GM15510 (cell line): ENCODE results near the gene TTC4.

ENCODE experiments used
- POLR2A ChIP-seq: IDR thresholded peaks from 3 replicates; pipeline ENCODE4 v1.6.1; 2011; ENCODE audit warnings: borderline replicate concordance; ENCODE audit not compliant: insufficient read length; ENCODE audit errors: extremely low read depth

Gene TTC4

DNA sequence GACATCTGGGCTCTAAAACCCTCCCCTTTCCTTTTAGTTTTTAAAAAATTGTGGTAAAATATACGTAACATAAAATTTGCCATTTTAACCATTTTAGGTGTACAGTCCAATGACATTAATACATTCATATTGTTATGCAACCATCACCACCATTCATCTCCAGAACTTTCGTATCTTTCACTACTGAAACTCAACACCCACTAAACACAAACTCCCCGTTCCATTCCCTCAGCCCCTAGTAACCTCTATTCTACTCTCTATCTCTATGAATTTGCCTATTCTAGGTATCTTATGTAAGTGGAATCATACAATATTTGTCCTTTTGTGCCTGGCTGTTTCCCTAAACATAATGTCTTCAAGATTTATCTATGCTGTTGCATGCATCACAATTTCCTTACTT, 19.4 kb upstream of the TTC4 start:
- TF ChIP-seq POLR2A: no peak

DNA sequence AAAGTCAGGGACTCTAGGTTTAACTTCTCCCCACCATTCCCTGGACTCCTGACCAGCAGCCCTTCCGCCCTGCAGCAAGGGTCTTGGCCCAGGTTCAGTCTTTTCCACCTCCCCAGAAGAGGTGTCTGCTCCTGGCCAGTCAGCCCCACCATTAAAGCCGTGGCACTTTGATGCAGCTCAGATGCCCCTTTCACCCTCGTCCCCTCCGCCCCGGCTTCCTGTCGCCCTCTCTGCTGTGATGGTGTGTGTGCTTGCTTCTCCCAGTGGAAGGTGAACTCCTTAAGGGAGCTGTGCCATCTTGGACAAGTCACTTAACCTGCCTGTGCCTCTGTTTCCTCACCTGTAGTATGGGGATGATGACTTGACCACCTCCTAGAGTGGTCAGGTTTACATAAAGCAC, 17.8 kb upstream of the TTC4 start:
- TF ChIP-seq POLR2A: no peak

DNA sequence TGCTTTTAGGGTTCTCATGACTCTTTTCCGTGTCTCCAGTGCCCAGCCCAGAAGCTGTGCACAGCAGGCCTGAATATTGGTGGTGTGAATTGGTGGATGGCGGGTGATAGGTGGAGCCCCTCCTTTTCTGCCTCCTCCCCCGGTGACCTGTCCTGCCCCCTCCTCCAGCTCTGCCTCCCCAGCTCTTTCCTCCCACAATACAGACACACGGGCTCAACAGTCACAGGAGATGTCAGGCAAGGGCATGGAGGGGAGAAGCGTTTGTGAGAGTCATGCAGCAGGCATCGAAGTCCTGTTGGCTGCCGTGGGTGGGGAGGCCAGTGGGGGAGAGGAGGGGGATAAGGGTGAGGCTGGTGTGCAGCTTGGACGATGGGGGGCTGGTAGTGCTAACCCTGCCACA, 17.3 kb upstream of the TTC4 start:
- TF ChIP-seq POLR2A: no peak

DNA sequence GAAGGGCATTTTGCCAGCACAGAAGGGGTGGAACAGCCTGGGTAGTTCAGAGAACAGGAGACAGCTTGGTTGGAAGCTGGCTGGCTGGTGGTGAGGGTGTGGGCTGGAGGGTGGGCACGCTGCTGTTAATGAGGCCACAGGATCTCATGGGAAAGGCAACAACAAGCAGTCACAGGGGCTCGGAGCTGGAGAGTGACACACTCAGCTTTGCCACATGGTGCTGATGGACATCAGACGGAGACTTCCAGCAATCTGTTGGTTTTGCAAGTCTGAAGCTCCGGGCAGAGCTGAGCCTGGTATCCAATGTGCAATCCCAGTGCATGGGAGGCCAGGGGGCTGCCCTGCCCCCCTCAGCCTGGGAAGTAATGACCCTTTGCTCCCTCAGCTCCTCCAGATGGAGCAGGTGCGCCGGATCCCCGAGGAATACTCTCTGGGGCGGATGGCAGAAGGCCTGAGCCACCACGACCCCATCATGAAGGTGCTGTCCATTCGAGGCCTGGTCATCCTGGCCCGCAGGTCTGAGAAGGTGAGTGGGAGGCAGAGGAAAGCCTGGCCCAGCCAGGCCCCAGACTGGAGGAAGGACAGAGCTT, 15.6 kb upstream of the TTC4 start:
- no peak for TF ChIP-seq POLR2A

DNA sequence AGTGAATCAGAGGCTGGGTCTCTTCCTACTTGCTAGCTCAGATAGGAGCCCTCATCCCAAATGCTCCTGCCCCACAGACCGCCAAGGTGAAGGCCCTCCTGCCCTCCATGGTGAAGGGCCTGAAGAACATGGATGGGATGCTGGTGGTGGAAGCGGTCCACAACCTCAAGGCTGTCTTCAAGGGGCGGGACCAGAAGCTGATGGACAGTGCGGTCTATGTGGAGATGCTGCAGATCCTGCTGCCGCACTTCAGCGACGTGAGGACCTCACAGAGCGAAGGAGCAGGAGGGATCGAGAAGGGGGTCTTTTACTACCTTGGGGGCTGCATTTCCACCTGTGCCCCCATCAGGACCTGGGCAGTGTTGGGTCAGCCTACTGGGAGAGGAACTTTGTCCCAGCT, 14.6 kb upstream of the TTC4 start:
- no peak for TF ChIP-seq POLR2A

DNA sequence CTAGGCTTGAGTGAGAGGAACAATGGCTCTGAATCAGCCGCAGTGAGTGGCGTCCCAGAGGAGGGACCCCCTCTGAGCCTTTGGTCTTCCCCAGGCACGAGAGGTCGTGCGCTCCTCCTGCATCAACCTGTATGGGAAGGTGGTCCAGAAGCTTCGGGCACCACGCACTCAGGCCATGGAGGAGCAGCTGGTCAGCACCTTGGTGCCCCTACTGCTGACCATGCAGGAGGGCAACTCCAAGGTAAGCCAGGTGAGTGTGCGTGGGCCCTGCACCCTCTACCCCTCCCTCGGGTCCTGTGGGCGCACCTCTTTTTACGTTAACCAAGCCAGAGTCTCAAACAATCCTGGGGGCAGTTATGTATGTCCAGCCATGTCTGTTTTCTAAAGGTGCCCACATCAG, 13.7 kb upstream of the TTC4 start:
- TF ChIP-seq POLR2A: no peak

DNA sequence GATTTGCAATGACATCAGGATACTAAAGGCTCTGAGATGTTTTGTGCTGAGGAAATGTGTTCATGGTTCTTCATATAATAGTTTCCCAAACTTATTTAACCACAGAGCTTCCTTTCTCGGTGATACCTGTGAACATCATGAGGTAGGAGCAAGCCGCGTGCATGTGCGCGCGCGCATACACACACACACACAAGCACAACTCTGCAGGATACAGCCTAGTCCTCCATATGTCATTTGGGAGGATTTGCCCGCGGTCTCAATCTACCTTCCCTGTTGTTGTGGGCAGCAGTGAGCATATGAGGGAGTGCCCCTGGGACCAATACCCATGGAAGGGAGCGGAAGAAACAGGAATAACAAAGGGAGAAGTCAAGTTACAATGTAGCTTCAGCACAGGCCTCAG, 12.2 kb upstream of the TTC4 start:
- no peak for TF ChIP-seq POLR2A

DNA sequence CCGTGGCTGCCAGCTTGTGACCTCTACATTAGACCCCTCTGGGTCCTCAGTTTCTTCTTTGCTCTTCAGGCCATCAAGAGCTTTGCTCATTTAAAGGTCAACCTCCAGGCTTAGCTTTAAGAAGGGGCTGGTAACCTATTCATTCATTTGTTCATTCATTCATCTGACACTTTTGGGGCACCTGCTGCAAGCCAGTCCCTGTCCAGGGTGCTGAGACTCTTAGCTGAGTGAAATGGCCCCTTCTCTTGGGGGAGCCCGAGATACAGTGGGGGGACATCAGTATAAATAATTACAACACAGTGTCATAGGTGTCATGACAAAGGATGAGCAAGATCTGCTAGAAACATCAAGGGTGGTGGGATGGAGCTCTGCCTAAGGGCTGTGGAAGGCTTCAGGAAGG, 10.5 kb upstream of the TTC4 start:
- no peak for TF ChIP-seq POLR2A

DNA sequence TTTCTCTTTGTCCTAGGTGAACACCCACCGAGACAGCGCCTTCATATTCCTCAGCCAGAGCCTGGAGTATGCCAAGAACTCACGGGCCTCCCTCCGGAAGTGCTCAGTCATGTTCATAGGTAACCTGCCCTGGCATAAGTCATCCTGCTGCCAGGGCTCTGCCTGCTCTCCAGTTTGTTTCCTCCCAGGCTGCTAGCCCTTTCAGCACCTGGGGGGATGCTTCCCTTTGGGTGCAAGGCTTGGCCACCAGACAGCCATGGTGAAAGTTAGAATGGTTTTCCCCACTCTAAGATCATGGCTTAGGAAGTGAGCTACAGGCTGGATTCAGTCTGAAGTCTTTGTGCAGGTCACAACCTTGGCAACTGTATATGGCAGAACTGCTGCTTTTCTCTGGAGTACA, 9.2 kb upstream of the TTC4 start:
- TF ChIP-seq POLR2A: no peak

DNA sequence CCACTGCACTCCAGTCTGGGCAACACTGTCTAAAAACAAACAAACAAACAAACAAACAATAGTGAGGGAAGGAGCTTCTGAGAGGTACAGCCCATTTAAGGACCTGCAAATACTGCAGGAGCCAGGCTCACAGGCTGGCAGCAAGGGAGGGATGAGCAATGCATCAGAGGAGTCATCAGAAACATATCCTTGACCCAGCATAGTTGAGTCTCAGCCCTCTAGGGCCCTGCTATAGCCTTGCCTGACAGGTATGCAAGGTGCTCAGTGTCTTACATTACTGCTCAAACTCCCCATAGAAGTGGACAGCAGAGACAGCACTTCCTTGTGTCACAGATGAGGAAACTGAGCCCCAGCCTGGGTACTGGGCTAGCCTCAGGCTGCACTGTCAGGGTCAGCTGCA, 7.3 kb upstream of the TTC4 start:
- TF ChIP-seq POLR2A: no peak

DNA sequence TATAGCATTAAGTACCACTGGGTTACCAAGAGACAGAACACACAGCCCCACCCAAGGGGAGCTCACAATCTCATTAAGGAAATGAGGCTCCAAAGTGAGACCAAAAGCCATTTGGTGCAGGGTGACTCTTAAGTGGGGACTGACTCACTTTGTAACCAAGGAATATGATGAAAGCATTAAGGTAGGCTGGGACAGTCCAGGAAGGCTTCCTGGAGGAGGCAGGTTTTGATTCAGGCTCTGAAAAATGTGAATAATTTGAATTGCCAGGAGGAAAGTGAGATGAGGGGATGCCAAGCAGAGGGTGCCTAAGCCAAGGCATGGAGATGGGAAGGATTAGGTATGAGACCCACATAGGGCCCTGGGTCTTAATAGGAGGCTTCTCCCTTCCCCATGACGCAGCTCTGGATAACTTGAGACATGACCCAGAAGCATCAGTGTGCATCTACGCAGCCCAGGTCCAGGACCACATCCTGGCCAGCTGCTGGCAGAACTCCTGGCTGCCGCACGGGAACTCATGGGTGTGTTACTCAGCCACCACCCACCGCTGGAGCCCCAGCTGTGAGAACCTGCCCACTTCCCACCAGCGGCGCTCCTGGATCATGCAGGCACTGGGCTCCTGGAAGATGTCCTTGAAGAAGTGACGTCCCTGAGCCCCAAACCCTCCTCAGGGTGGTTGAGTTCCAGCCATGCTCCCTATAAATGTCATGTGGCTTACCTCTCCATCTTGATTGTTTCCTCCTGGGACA, 5.9 kb upstream of the TTC4 start:
- TF ChIP-seq POLR2A: no peak

DNA sequence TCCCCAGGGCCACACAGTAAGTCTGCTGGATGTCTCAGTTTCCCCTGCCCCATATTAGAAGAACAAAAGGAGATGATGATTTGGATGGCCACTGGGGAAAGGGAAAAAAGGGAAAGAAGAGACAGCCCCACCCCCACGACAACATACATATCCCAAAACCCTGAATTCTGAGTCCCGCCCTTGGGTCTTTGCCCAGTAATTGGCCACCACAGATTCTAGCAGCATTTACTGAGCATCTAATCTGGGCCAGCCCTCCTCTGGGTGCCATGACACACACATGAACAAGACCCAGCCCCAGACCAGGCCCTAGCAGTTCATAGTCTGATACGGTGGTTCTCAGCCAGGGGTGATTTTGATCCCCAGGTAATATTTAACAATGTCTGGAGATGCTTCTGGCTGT, 5.2 kb upstream of the TTC4 start:
- no peak for TF ChIP-seq POLR2A

DNA sequence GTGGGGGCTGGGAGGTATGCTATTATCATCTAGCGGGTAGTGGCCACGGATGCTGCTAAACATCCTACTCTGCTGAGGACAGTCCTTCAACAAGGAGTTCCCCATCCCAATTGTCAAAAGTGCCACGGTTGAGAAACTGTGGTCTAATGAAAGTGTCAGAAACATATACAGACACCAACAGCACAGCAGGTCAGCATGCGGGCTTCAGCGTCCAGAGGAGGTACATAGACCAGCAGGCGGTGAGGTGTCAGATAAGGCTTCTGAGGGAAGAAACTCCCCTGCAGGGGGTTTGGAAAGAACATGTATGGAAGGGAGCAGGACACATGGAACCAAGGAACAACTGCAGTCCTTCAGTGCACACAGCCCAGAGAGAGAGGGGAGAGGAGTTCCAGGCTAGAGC, 4.8 kb upstream of the TTC4 start:
- no peak for TF ChIP-seq POLR2A

DNA sequence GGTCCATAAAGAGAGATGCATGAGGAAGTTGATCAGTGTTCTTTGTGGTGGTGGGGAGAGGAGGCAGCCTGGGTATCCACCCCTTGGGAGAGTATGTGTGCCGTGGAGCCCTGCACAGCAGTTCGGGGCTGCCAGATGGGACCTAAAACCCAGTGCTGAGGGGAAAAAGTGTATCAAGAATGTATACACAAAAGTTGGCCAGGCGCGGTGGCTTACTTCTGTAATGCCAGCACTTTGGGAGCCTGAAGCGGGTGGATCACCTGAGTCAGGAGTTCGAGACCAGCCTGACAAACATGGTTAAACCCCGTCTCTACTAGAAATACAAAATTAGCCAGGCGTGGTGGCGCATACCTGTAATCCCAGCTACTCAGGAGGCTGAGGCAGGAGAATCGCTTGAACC, 4.1 kb upstream of the TTC4 start:
- TF ChIP-seq POLR2A: no peak

DNA sequence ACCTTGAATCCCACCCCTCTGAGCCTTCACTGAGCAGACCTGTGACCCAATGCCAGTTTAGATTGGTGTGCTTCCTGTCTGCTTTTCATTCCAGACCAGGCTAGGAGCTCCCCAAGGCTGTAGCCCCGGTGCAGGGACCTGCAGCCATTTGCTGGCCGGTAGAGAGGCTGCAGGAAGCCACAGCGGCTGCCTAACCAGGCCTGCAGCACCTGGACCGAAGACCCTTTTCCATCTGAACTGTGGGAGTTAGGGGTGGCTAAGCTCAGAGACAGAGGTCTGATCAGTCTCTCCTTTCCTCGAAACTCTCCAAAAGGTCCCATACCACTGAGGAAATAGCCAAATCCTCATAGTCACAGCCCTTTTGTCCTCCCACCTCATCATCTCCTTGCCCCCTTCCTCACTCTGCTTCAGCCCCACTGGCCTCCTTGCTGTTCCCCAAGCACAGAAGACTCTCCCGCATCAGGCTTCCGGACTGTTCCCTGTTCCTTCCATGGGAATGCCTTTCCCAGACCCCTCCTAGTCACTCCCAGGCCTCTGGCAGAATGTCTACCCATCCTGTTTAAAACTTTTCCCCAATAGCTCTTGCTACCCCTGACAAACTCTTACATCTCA, 674 bp upstream of the TTC4 start:
- TF ChIP-seq POLR2A: no peak
